22Rv1 (cell line): Measurements from ENCODE around the gene MYO18B.

ENCODE experiments used
- CTCF ChIP-seq: fragments of 450-650 bp; IDR thresholded peaks from 2 replicates; pipeline ENCODE4 v1.5.1; 2017; ENCODE audit warnings: mild to moderate bottlenecking
- ZFX ChIP-seq: fragments of 450-650 bp; IDR thresholded peaks from 2 replicates; pipeline ENCODE4 v1.6.1; 2017; ENCODE audit warnings: antibody characterized with exemption, borderline replicate concordance

- TF ChIP-seq CTCF (peak; percentile 68), ZFX (no peak)
Observed at GRCh38 chr22:25898707-25899365, 156.8 kb downstream of the MYO18B start.
